Activated T-helper 17 cell treated with anti-CD3 and anti-CD28 coated beads, Interleukin-2, amount 50 U/mL, for 72 hours (primary cell): ENCODE measurements around the gene CSF1R. TPM values are rescaled to one million over a fixed set of nuclear protein-coding genes. Genes with fewer than 3 reads are reported as not detected.
"Not testable (repeated sequence)": the region's sequence is repeated elsewhere in the genome, so short reads cannot be mapped to it uniquely, and the experiment has no call there.

Experiments used
- ATAC-seq: fragments of 150-1000 bp; cut with Tn5 transposase; replicated peaks from 2 replicates; pipeline ENCODE4 v1.10.0; 2021; ENCODE audit warnings: mild to moderate bottlenecking, moderate library complexity
- H3K27ac Mint-ChIP-seq: one replicate; pipeline ENCODE4 v1.8.0; 2022; ENCODE audit warnings: mixed read lengths
- H3K27me3 Mint-ChIP-seq: one replicate; pipeline ENCODE4 v1.8.0; 2022; ENCODE audit warnings: mixed read lengths
- H3K36me3 Mint-ChIP-seq: one replicate; pipeline ENCODE4 v1.8.0; 2022; ENCODE audit warnings: low read depth, mild to moderate bottlenecking, mixed read lengths
- H3K4me1 Mint-ChIP-seq: one replicate; pipeline ENCODE4 v1.8.0; 2022; ENCODE audit warnings: mixed read lengths
- H3K4me3 Mint-ChIP-seq: one replicate; pipeline ENCODE4 v1.8.0; 2022; ENCODE audit warnings: mild to moderate bottlenecking, mixed read lengths
- H3K9me3 Mint-ChIP-seq: one replicate; pipeline ENCODE4 v1.8.0; 2022; ENCODE audit warnings: mixed read lengths
- total RNA-seq, 2 donors: library from RNA; stranded (reverse); gene quantifications; one replicate each; pipeline ENCODE4 v1.2.3, GENCODE V29; 2022

CSF1R gene
- total RNA-seq, 2 donors from 2014 or later, result 0.87 to 2.8 TPM

GRCh38 chr5:150052956-150053712, 33.2 kb downstream of the CSF1R start:
- Mint-ChIP-seq H3K9me3 (no peaks in the 10 kb centered on the region), H3K36me3 (peaks cover 64% of the 10 kb centered on the region), H3K4me3 (no peak overlapping the region), H3K27ac (no peak overlapping the region), H3K4me1 (no peaks in the 10 kb centered on the region), H3K27me3 (no peaks in the 10 kb centered on the region)
- ATAC-seq, result peak; percentile 54

DNA sequence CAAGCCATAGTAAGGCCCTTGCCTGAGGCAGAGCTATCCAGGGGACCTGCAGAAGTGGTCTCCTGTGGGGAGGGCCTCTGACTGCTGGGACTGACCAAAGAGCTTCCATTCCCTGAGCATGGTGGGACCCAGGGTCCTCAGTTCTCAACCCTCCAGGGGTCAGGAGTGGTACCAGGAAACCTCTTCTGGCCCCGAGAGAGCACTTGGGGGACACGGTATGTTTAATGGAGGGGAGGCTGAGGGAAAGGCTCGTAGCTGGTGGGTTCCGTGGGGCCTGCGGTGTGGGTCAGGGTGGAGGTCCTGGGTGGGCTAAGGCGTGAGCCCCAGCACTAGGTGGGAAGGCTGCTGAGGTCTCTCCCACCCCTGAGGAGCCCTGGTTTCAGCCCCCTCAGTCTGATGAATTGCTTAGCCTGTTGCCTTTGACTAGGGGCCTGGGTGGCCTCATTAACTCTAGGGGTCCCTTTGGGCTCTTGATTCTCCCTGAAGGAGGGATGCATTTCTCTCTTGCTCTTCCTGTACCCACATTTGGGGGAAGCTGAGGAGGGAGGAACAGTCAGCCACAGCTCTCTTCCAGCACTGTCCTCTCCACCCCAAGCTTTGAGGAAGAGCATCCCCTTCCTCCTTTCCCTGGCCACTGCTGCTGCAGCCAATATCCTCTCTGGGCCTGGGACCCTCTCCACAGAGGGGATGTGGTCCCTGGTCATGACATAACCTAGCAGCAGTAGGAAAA, 34.0 kb downstream of the CSF1R start:
- H3K4me1 Mint-ChIP-seq, result no peaks in the 10 kb centered on the region
- no peak overlapping the region for H3K4me3 Mint-ChIP-seq
- H3K27ac Mint-ChIP-seq, result no peak overlapping the region
- H3K36me3 Mint-ChIP-seq, result peaks cover 71% of the 10 kb centered on the region
- ATAC-seq, result no peak
- H3K9me3 Mint-ChIP-seq, result no peaks in the 10 kb centered on the region
- H3K27me3 Mint-ChIP-seq, result no peaks in the 10 kb centered on the region

DNA sequence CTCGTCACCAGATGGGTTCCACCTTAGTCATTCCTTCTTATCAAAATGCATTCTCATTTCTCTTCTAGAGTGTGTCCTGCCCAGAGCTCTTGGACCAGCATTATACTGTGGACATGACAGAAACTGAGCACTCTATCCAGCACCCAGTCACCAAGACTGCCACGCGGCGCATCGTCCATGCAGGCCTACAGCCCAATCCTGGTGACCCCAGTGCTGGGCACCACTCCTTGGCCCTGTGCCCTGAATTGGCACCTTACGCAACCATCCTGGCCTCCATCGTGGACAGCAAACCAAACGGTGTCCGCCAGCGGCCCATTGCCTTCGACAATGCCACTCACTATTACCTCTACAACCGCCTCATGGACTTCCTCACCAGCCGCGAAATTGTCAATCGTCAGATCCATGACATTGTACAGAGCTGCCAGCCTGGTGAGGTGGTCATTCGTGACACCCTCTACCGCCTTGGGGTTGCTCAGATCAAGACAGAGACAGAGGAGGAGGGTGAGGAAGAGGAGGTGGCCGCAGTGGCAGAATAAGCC, 34.6 kb downstream of the CSF1R start:
- H3K4me1 Mint-ChIP-seq, result no peaks in the 10 kb centered on the region
- no peak overlapping the region for H3K4me3 Mint-ChIP-seq
- no peak overlapping the region for H3K27ac Mint-ChIP-seq
- no peaks in the 10 kb centered on the region for H3K9me3 Mint-ChIP-seq
- ATAC-seq, result no peak
- H3K36me3 Mint-ChIP-seq, result peaks cover 77% of the 10 kb centered on the region
- H3K27me3 Mint-ChIP-seq, result no peaks in the 10 kb centered on the region

DNA sequence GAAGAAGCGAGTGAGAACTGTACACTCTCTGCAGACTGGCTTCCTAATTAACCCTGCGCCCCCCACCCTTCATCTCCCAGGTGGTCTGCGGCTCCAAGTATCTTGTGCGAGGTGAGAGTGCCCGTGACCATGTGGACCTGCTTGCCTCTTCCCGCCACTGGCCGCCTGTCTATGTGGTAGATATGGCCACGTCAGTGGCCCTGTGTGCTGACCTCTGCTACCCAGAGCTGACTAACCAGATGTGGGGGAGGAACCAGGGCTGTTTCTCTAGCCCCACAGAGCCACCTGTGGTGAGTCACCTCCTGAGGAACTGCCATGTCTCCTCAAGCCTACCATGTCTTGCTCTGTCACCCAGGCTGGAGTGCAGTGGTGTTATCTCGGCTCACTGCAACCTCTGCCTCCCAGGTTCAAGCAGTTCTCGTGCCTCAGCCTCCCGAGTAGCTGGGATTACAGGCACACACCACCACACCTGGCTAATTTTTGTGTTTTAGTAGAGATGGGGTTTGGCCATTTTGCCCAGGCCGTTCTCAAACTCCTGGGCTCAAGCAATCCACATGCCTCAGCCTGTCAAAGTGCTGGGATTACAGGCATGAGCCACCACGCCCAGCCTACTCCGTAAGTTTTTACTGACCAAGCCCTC, 36.1 kb downstream of the CSF1R start:
- ATAC-seq, result peak; percentile 84
- not testable (repeated sequence) for H3K9me3 Mint-ChIP-seq, H3K4me1 Mint-ChIP-seq, H3K27me3 Mint-ChIP-seq, H3K4me3 Mint-ChIP-seq
- Mint-ChIP-seq H3K36me3 (peaks cover 90% of the 10 kb centered on the region), H3K27ac (peak overlapping the region; percentile 20)

DNA sequence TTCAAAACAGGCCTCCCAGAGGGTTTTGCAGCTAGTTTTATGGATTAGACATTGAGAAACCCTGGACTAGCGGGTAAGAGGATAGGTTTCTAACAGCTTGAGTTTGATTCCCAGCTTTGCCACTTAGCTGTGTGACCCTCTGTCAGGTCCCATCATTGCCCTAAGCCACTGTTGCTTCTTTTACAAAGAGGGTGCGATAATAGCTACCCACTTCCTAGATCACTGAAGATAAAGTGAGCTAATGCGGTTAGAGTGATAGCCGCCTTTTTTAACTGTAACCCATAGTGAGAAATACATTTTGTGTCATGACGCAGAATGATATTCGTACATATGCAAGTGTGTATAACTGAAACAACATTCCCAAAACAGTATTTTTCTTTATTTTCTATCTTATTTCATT, 40.3 kb downstream of the CSF1R start:
- Mint-ChIP-seq H3K4me1 (no peaks in the 10 kb centered on the region), H3K4me3 (no peak overlapping the region), H3K9me3 (no peaks in the 10 kb centered on the region), H3K27ac (no peak overlapping the region), H3K27me3 (no peaks in the 10 kb centered on the region), H3K36me3 (peaks cover 98% of the 10 kb centered on the region)
- no peak for ATAC-seq

DNA sequence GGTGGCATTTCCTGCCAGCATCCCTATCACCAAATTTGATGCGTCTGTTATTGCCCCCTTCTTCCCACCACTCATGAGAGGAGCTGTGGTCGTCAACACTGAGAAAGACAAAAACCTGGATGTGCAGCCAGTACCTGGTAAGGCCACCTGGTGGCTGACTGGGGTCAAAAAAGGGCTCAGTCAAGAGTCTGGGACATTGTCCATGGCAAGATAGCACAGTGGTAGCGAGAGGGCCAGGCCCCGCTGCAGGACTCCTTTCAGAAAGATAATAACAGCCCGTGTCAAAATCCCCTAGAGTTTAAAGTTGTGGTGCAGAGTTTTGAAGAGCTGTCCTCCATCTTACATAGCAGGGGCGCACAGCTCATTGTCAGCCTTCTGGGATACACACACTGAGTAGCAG, 40.8 kb downstream of the CSF1R start:
- Mint-ChIP-seq H3K4me3 (no peak overlapping the region), H3K27me3 (no peaks in the 10 kb centered on the region), H3K4me1 (no peaks in the 10 kb centered on the region), H3K36me3 (peaks cover 98% of the 10 kb centered on the region), H3K27ac (no peak overlapping the region), H3K9me3 (no peaks in the 10 kb centered on the region)
- no peak for ATAC-seq

DNA sequence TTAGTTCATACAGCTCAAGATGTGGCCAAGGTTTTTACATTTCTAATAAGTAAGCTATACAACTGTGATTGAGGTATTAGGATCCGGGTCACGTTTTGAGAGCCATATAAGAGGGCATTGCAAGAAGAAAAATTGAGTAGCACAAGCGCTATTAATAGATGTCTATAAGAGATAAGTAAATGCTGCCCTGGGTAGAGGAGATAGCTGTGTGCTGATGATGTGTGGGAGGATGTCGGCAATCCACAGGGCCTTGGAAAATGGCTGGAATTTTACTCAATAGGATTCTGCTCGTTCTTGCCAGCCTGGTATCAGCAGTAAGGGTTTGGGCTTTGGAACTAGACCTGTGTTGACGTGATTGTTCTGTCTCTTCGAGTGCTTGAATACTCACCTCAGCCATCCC, 41.6 kb downstream of the CSF1R start:
- Mint-ChIP-seq H3K9me3 (no peaks in the 10 kb centered on the region), H3K36me3 (peaks cover 98% of the 10 kb centered on the region), H3K4me3 (no peak overlapping the region), H3K27me3 (no peaks in the 10 kb centered on the region), H3K4me1 (no peaks in the 10 kb centered on the region), H3K27ac (no peak overlapping the region)
- ATAC-seq, result no peak

DNA sequence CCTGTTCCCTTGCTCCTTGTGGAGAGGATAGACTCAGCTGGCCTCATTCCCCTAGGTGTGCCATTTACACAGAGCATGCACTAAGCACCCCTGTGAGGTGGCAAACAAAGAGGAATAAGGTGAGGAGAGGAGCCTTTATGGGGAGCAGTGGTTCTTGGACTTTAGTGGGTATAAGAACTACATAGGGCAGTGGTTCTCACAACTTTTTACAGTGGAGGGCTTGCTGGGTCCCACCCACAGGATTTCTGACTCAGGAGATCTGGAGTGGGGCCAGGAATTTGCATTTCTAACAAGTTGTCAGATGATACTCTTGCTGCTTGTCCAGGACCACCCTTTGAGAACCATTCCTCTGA, 42.0 kb downstream of the CSF1R start:
- H3K9me3 Mint-ChIP-seq, result no peaks in the 10 kb centered on the region
- no peak overlapping the region for H3K4me3 Mint-ChIP-seq
- ATAC-seq, result no peak
- peak overlapping the region; percentile 4 for H3K27ac Mint-ChIP-seq
- no peaks in the 10 kb centered on the region for H3K4me1 Mint-ChIP-seq
- peaks cover 98% of the 10 kb centered on the region for H3K36me3 Mint-ChIP-seq
- H3K27me3 Mint-ChIP-seq, result no peaks in the 10 kb centered on the region

GRCh38 chr5:150043657-150044328, 42.6 kb downstream of the CSF1R start:
- Mint-ChIP-seq H3K27me3 (no peaks in the 10 kb centered on the region), H3K4me3 (no peak overlapping the region), H3K36me3 (peaks cover 98% of the 10 kb centered on the region), H3K4me1 (no peaks in the 10 kb centered on the region), H3K27ac (peak overlapping the region; percentile 4), H3K9me3 (no peaks in the 10 kb centered on the region)
- ATAC-seq, result no peak

- Mint-ChIP-seq H3K27me3 (no peaks in the 10 kb centered on the region), H3K36me3 (peaks cover 98% of the 10 kb centered on the region)
- no peak for ATAC-seq
Measured at GRCh38 chr5:150042459-150042858, 43.9 kb downstream of the CSF1R start.

GRCh38 chr5:150038547-150038946, 47.8 kb downstream of the CSF1R start:
- H3K27me3 Mint-ChIP-seq, result no peaks in the 10 kb centered on the region
- peaks cover 100% of the 10 kb centered on the region for H3K36me3 Mint-ChIP-seq
- no peaks in the 10 kb centered on the region for H3K9me3 Mint-ChIP-seq
- H3K4me3 Mint-ChIP-seq, result no peak overlapping the region
- H3K27ac Mint-ChIP-seq, result peak overlapping the region; percentile 17
- no peak for ATAC-seq
- no peaks in the 10 kb centered on the region for H3K4me1 Mint-ChIP-seq

More at GRCh38 chr5:150042459-150042858, 43.9 kb downstream of the CSF1R start:
- no peaks in the 10 kb centered on the region for H3K9me3 Mint-ChIP-seq
- H3K4me3 Mint-ChIP-seq, result no peak overlapping the region
- H3K4me1 Mint-ChIP-seq, result no peaks in the 10 kb centered on the region
- H3K27ac Mint-ChIP-seq, result no peak overlapping the region

GRCh38 chr5:150036513-150036912, 49.8 kb downstream of the CSF1R start:
- peaks cover 100% of the 10 kb centered on the region for H3K36me3 Mint-ChIP-seq

DNA sequence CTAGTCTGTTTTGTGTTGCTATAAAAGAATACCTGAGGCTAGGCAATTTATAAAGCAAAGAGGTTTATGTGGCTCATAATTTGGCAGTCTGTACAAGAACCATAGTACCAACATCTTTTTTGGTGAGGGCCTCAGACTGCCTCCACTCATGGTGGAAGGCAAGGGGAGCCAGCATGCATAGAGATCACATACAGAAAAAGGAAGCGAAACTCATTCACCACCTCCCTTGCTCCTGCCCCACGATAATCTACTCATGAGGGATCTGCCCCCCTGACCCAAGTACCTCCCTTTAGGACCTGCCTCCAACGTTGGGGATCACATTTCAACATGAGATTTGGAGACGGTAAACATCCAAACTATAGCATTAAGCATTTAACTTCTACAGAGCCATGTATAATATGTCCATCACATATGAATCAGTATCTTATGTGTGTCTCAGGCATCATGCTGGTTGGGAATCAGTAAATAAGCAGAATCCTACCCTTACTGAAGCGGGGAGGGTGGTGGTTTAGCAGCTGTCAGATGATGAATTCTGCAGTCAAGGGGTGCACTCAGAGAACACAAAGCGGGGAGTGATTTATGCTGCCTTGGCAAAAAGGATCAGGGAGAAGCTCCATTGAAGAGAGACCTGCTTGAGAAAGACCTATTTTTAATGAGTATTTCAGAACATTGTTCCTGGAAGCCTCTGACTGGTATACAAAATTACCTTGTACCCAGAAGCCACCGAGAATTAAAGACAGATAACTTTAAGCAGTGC, 51.0 kb downstream of the CSF1R start:
- Mint-ChIP-seq H3K27ac (peak overlapping the region; percentile 8), H3K27me3 (no peaks in the 10 kb centered on the region), H3K36me3 (peaks cover 100% of the 10 kb centered on the region), H3K4me3 (no peak overlapping the region), H3K4me1 (no peaks in the 10 kb centered on the region), H3K9me3 (no peaks in the 10 kb centered on the region)
- ATAC-seq, result no peak

More at GRCh38 chr5:150036513-150036912, 49.8 kb downstream of the CSF1R start:
- Mint-ChIP-seq H3K27me3 (no peaks in the 10 kb centered on the region), H3K9me3 (no peaks in the 10 kb centered on the region), H3K27ac (no peak overlapping the region), H3K4me3 (no peak overlapping the region), H3K4me1 (no peaks in the 10 kb centered on the region)
- no peak for ATAC-seq

DNA sequence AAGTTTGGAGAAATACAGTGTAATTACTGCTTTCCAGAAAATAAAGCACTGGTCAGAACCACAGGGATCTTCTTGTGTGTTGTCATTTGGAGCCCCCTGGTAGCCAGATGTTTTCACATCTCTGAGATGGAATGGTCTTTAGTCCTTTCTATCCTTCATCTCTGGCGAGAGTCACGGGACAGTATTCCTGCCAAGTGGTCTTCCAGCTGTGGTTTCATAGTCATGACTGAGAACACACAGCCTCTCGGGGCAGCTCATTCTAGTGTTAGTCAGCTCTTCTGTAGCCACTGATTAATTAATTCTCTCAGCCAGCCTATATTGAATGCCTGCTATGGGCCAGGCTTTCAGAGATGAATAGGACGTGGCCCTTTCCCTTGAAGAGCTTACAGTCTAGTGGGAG, 51.7 kb downstream of the CSF1R start:
- peaks cover 99% of the 10 kb centered on the region for H3K36me3 Mint-ChIP-seq
- H3K27ac Mint-ChIP-seq, result peak overlapping the region; percentile 8
- H3K4me1 Mint-ChIP-seq, result no peaks in the 10 kb centered on the region
- H3K9me3 Mint-ChIP-seq, result no peaks in the 10 kb centered on the region
- no peaks in the 10 kb centered on the region for H3K27me3 Mint-ChIP-seq
- H3K4me3 Mint-ChIP-seq, result no peak overlapping the region
- ATAC-seq, result no peak
